NCI-H2227 treated with DMSO at 0.1 percent for 48 hours (cell line): ENCODE data around the gene FXN.

ENCODE experiments used
- DNase-seq: peaks from one replicate; lab custom pipeline; 2025; lab: John Stamatoyannopoulos, UW

Gene FXN

GRCh38 chr9:69143291-69143690 lies 107.7 kb downstream of the FXN start:
- no peak for DNase-seq

DNA sequence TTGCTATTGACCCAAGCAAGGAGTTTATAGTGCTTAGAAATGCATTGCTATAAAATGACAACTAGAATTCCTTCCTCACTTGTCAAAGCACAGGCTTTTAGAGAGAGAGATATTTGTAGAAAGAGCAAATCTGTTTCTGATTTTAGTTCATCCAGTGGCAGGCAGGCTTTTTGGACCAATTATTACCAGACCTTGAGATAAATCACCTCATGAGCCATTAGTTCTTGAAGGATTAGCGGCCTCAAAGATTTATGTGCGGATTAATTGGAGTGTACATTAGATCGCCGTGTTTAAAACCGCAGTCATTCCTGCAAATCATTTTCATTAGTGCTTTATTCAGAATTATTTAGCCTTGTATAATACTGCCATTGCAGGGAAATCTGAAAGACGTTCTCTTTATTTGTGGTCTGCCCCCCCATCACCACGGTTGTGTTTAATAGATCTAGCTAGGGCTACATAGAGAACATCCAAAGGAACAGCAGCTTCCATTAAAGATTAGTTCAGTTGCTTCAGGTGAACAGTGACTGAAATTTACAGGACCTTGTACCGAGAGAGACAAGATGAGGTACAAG lies 109.7 kb downstream of the FXN start:
- no peak for DNase-seq

- DNase-seq: no peak
Measured at GRCh38 chr9:69147041-69147834, 111.7 kb downstream of the FXN start.

DNA sequence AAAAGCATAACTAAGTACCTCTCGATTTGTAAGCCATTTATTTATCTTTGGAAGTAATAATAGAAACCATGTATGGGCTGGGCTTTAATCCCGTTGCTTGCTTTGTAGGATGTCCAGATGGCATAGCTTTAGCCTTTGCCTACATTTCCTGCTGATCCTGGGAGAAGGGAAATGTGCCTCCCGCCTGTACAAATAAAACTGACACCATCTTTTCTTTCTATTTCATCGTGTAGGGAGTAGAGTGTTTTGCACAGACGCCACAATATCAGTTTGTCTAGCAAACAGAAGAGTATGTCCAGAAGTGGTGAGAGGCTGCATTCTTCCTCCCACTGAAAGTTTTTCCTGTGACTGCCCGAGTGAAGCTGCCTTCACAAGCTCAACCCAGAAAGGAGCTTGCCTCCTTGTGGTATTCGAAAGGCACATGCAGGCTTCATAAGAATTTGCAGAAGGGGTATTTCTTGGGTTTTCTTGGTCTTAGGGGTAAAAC lies 113.8 kb downstream of the FXN start:
- no peak for DNase-seq
